Nephron progenitor cell (in vitro differentiated cells): ENCODE data around the gene FAM98B.

Experiments used
- DNase-seq: peaks from one replicate; pipeline ENCODE4 v3.0.0; 2021
- H3K27ac Mint-ChIP-seq: 2 replicates; pipeline ENCODE4 v1.8.0; 2021; ENCODE audit warnings: mild to moderate bottlenecking, moderate library complexity, mixed read lengths
- H3K27me3 Mint-ChIP-seq: 2 replicates; pipeline ENCODE4 v1.8.0; 2021; ENCODE audit warnings: mild to moderate bottlenecking, low read depth, mixed read lengths; ENCODE audit not compliant: poor library complexity
- H3K36me3 Mint-ChIP-seq: 2 replicates; pipeline ENCODE4 v1.8.0; 2021; ENCODE audit warnings: low read depth, mixed read lengths
- H3K4me1 Mint-ChIP-seq: 2 replicates; pipeline ENCODE4 v1.8.0; 2021; ENCODE audit warnings: mixed read lengths
- H3K4me3 Mint-ChIP-seq: 2 replicates; pipeline ENCODE4 v1.8.0; 2021; ENCODE audit warnings: mild to moderate bottlenecking, moderate library complexity, mixed read lengths
- H3K9me3 Mint-ChIP-seq: 2 replicates; pipeline ENCODE4 v1.8.0; 2021; ENCODE audit warnings: mild to moderate bottlenecking, moderate library complexity, mixed read lengths
- CTCF ChIP-seq: fragments of 200-600 bp; sonication (generic); IDR thresholded peaks from 2 replicates; pipeline ENCODE4 v1.5.0; 2021; ENCODE audit warnings: antibody characterized with exemption

FAM98B gene

GRCh38 chr15:38506997-38507396 lies 53.1 kb downstream of the FAM98B start:
- Mint-ChIP-seq H3K36me3 (no peaks in the 10 kb centered on the region), H3K27ac (no peak overlapping the region), H3K4me1 (no peaks in the 10 kb centered on the region), H3K27me3 (no peaks in the 10 kb centered on the region), H3K9me3 (no peaks in the 10 kb centered on the region), H3K4me3 (no peak overlapping the region)
- no peak for DNase-seq
- TF ChIP-seq CTCF = no peak

GRCh38 chr15:38507570-38507969 lies 53.6 kb downstream of the FAM98B start:
- H3K4me1 Mint-ChIP-seq = no peaks in the 10 kb centered on the region
- H3K27me3 Mint-ChIP-seq = no peaks in the 10 kb centered on the region
- no peaks in the 10 kb centered on the region for H3K36me3 Mint-ChIP-seq
- H3K27ac Mint-ChIP-seq = no peak overlapping the region
- H3K4me3 Mint-ChIP-seq = no peak overlapping the region
- no peaks in the 10 kb centered on the region for H3K9me3 Mint-ChIP-seq
- no peak for DNase-seq
- no peak for TF ChIP-seq CTCF

GRCh38 chr15:38508647-38509046 lies 54.7 kb downstream of the FAM98B start:
- Mint-ChIP-seq H3K27me3 (no peaks in the 10 kb centered on the region), H3K36me3 (no peaks in the 10 kb centered on the region), H3K9me3 (no peaks in the 10 kb centered on the region), H3K4me1 (no peaks in the 10 kb centered on the region), H3K4me3 (no peak overlapping the region), H3K27ac (no peak overlapping the region)
- TF ChIP-seq CTCF = no peak
- no peak for DNase-seq

GRCh38 chr15:38509152-38509551 lies 55.2 kb downstream of the FAM98B start:
- Mint-ChIP-seq H3K27me3 (no peaks in the 10 kb centered on the region), H3K27ac (no peak overlapping the region), H3K4me1 (peaks cover under 1% of the 10 kb centered on the region), H3K4me3 (no peak overlapping the region), H3K9me3 (no peaks in the 10 kb centered on the region), H3K36me3 (no peaks in the 10 kb centered on the region)
- DNase-seq = no peak
- no peak for TF ChIP-seq CTCF

- Mint-ChIP-seq H3K4me1 (peaks cover 29% of the 10 kb centered on the region), H3K27ac (no peak overlapping the region), H3K36me3 (no peaks in the 10 kb centered on the region), H3K4me3 (no peak overlapping the region), H3K27me3 (peaks cover 4% of the 10 kb centered on the region), H3K9me3 (no peaks in the 10 kb centered on the region)
- TF ChIP-seq CTCF = no peak
- no peak for DNase-seq
Observed at GRCh38 chr15:38512901-38513300, 59.0 kb downstream of the FAM98B start.

GRCh38 chr15:38514601-38515000 lies 60.7 kb downstream of the FAM98B start:
- no peaks in the 10 kb centered on the region for H3K36me3 Mint-ChIP-seq
- H3K27ac Mint-ChIP-seq = peak overlapping the region; percentile 71
- H3K9me3 Mint-ChIP-seq = no peaks in the 10 kb centered on the region
- peaks cover 35% of the 10 kb centered on the region for H3K4me1 Mint-ChIP-seq
- no peak for TF ChIP-seq CTCF
- peak; percentile 21 for DNase-seq
- H3K4me3 Mint-ChIP-seq = no peak overlapping the region
- peaks cover 5% of the 10 kb centered on the region for H3K27me3 Mint-ChIP-seq
